ENCODE results near the gene KCTD5. TPM values are rescaled to one million over a fixed set of nuclear protein-coding genes. Genes with fewer than 3 reads are reported as not detected.

Gene KCTD5
- polyA plus RNA-seq, 1 experiment, result 34.5 TPM

DNA sequence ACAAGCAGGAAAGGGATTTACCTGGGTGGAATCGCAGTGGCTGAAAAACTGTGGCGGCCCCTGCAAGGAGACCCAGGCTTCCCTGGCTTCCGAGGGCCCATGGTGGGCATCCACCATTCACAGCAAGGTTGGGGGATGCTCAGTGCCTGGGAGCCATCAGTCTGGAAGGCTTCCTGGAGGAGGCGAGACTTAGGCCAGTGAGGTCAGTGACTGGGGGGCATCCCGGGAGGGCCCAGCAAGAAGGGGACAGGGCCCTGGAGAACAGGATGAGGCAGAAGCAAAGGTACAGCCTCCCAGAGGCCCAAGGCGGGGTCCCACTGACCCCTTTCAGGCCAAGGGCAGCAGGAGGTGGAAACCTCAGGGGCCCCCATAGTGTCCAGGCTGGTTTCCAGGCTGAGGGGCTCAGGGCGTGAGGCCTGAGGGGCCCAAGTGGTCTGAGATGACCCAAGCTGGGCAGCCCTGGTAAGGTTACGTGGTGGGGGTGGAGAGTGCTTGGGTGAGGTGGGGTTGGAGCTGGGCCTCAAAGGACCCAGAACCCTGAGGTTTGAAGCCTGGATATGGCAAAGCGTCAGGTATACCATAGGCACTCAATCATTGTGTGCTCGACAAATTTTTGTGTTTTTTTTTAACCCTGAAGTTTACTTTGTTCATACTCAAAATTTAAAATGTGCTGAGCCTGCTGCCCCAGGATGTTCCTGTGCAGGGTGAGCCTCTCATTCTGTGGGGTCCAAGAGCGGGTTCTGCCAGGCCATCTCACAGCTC is 54.3 kb downstream of the KCTD5 start:
- ChIA-PET POLR2A (no interaction called here), CTCF (no interaction called here)
- no peak overlapping the region for H3K4me3 ChIP-seq (ENCODE audit: low read depth, low read length)
- no peaks in the 10 kb centered on the region for H3K27me3 ChIP-seq (ENCODE audit: control insufficient read depth, insufficient read depth, low read length)
- no peaks in the 10 kb centered on the region for H3K36me3 ChIP-seq (ENCODE audit: control insufficient read depth, insufficient read depth, low read length)
- TF ChIP-seq, protein P1, sequence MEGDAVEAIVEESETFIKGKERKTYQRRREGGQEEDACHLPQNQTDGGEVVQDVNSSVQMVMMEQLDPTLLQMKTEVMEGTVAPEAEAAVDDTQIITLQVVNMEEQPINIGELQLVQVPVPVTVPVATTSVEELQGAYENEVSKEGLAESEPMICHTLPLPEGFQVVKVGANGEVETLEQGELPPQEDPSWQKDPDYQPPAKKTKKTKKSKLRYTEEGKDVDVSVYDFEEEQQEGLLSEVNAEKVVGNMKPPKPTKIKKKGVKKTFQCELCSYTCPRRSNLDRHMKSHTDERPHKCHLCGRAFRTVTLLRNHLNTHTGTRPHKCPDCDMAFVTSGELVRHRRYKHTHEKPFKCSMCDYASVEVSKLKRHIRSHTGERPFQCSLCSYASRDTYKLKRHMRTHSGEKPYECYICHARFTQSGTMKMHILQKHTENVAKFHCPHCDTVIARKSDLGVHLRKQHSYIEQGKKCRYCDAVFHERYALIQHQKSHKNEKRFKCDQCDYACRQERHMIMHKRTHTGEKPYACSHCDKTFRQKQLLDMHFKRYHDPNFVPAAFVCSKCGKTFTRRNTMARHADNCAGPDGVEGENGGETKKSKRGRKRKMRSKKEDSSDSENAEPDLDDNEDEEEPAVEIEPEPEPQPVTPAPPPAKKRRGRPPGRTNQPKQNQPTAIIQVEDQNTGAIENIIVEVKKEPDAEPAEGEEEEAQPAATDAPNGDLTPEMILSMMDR (IDR thresholded peaks at IDR 0.05; ENCODE audit: insufficient read depth, low read depth, low read length), result no peak
- no peak for DNase-seq (ENCODE audit: low read depth)

DNA sequence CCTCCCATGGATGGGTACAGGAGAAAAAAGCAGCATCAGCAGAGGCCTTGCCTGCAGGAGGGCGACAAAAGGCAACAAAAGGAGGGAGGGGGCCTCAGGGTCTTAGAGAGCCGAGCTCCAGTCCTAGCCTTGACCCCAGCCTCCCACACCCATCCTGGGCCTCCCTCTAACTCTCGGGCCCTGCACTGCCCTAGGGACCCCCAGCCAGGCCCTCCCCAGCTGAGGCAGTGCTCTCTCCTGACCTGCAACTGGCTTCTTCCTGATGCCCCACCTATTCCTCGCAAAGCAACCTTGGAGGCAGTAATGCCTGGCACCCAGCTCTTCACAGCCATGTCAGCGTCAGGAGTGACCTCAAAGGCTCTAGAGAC is 54.9 kb downstream of the KCTD5 start:
- Histone ChIP-seq H3K27me3 (ENCODE audit: control insufficient read depth, insufficient read depth, low read length) (no peaks in the 10 kb centered on the region), H3K36me3 (ENCODE audit: control insufficient read depth, insufficient read depth, low read length) (no peaks in the 10 kb centered on the region), H3K4me3 (ENCODE audit: low read depth, low read length) (no peak overlapping the region)
- DNase-seq (ENCODE audit: low read depth), result no peak
- POLR2A ChIA-PET, result no interaction called here
- TF ChIP-seq, protein P1 (IDR thresholded peaks at IDR 0.05; ENCODE audit: insufficient read depth, low read depth, low read length), result no peak
- CTCF ChIA-PET, result interaction anchor here (1.3 kb wide), 1 partner anchor 101 kb away, joined by 3 read pairs; no protein-coding TSS in a partner anchor

DNA sequence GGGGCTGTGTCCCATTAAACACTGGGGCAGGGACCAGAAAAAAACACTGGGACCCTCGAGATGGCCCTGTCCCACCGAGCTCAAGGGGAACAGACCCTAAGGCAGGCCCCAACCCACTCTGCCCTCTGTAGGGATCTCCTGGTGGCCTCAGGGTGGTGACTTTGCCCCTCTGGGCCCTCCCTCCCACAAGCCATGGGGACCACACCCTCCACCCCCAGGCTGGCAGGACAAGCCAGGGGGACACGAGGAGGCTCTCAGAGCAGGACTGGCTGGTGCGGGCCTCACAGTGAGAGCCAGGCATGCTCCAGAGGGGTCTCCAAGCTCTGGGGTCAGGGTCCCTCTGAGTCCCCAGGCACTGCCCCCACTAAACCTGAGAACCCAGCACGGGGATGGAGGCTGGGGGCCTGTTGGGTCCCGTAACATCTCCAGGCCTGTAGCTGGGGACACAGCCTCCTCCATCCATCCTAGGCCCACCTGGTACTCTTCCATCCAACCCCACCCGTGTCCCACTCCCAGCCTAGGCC is 55.6 kb downstream of the KCTD5 start:
- no peaks in the 10 kb centered on the region for H3K36me3 ChIP-seq (ENCODE audit: control insufficient read depth, insufficient read depth, low read length)
- CTCF ChIA-PET, result interaction anchor here (1.3 kb wide), 1 partner anchor 101 kb away, joined by 3 read pairs; no protein-coding TSS in a partner anchor
- POLR2A ChIA-PET, result no interaction called here
- no peak overlapping the region for H3K4me3 ChIP-seq (ENCODE audit: low read depth, low read length)
- DNase-seq (ENCODE audit: low read depth), result no peak
- TF ChIP-seq, protein P1 (IDR thresholded peaks at IDR 0.05; ENCODE audit: insufficient read depth, low read depth, low read length), result no peak
- H3K27me3 ChIP-seq (ENCODE audit: control insufficient read depth, insufficient read depth, low read length), result no peaks in the 10 kb centered on the region

DNA sequence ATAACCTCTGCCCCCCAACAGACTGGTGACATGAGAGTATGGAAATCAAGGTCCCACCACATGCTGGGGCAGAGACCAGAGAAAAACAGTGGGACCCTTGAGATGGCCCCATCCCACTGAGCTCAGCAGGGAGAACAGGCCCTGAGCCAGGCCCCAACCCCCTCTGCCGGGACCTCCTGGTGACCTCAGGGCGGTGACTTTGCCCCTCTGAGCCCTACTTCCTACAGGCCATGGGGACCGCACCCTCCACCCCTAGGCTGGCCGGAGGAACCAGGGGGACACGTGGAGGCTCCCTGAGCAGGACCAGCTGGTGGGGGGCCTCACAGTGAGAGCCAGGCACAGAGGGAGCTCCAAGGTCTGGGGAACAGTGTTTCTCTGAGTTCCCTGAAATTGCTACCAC is 56.3 kb downstream of the KCTD5 start:
- ChIA-PET CTCF (interaction anchor here (1.3 kb wide), 1 partner anchor 100 kb away, joined by 3 read pairs; no protein-coding TSS in a partner anchor), POLR2A (interaction anchor here (0.6 kb wide), 1 partner anchor 14 kb away, joined by 8 read pairs; the partner anchor contains the start of gene SRRM2)
- H3K4me3 ChIP-seq (ENCODE audit: low read depth, low read length), result no peak overlapping the region
- TF ChIP-seq, protein P1 (IDR thresholded peaks at IDR 0.05; ENCODE audit: insufficient read depth, low read depth, low read length), result no peak
- DNase-seq (ENCODE audit: low read depth), result no peak
- no peaks in the 10 kb centered on the region for H3K27me3 ChIP-seq (ENCODE audit: control insufficient read depth, insufficient read depth, low read length)
- H3K36me3 ChIP-seq (ENCODE audit: control insufficient read depth, insufficient read depth, low read length), result no peaks in the 10 kb centered on the region

DNA sequence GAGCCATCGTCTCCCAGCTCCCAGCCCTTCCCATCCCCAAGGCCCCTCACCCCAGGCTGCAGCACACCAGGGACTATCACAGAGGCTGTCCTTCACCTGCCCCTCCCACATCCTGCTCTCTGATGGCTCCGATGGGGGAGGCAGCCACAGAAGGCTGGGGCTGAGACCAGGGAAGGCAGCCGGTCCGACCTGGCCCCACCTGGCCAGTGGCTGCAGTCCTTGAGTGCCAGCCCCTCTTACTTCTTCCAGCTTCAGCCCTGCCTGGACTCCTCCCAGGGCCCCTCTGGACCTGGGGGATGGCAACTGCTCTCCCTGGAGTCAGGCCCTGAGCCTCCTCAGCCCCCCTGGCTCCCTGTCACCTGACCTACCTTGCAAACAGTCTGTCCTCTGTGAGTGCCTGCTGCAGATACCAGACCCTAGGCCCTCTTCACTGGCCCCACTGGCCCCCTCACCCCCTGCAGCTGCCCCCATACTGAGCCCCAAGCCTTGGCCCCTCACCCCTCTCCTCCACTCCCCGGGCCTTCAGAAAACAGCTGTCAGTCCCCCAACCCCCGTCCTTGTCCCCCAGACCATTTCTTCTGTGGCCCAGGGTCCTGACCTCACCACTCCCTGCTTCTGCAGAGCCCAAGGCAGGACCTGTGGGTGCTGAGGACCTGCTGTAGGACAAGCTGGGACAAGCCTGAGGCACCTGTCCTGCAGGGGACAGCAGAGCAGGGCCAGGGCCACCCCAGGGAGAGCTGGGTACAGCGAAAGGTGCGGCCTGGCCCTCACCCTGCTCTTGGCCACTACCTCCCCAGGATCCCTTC is 57.5 kb downstream of the KCTD5 start:
- ChIA-PET POLR2A (no interaction called here), CTCF (interaction anchor here (1.6 kb wide), 1 partner anchor 11 kb away, joined by 4 read pairs; no protein-coding TSS in a partner anchor)
- no peaks in the 10 kb centered on the region for H3K27me3 ChIP-seq (ENCODE audit: control insufficient read depth, insufficient read depth, low read length)
- H3K4me3 ChIP-seq (ENCODE audit: low read depth, low read length), result no peak overlapping the region
- no peak for DNase-seq (ENCODE audit: low read depth)
- TF ChIP-seq, protein P1 (IDR thresholded peaks at IDR 0.05; ENCODE audit: insufficient read depth, low read depth, low read length), result no peak
- H3K36me3 ChIP-seq (ENCODE audit: control insufficient read depth, insufficient read depth, low read length), result no peaks in the 10 kb centered on the region

Measured in BJ (cell line).